HepG2 (cell line): Measurements from ENCODE around the gene TK1. TPM values are rescaled to one million over a fixed set of nuclear protein-coding genes. Genes with fewer than 3 reads are reported as not detected.

Source experiments
- ARID5B ChIP-seq: IDR thresholded peaks from 2 replicates; pipeline ENCODE4 v1.4.0; 2020; ENCODE audit warnings: mild to moderate bottlenecking, missing genetic modification reagents
- BATF2 ChIP-seq: sonication (generic); formaldehyde crosslinking; IDR thresholded peaks from 2 replicates; pipeline ENCODE4 v1.8.0; 2022; ENCODE audit warnings: mild to moderate bottlenecking, missing genetic modification reagents, moderate library complexity
- CBX2 ChIP-seq, 2 experiments: fragments of 200-600 bp in 1 of 2; sonication (generic); formaldehyde crosslinking in 1 of 2; IDR thresholded peaks; 2 replicates each; pipeline versions ENCODE4 v1.7.0 to v1.8.1; 2018 to 2022; ENCODE audit warnings: low read depth in 2 of 2, low read length in 1 of 2, mild to moderate bottlenecking in 1 of 2, missing genetic modification reagents in 1 of 2
- GABPB1 ChIP-seq: IDR thresholded peaks from 2 replicates; pipeline ENCODE4 v1.6.1; 2016; ENCODE audit warnings: mild to moderate bottlenecking, missing genetic modification reagents, moderate library complexity, missing compliant biosample characterization
- HOXA3 ChIP-seq: sonication (generic); formaldehyde crosslinking; IDR thresholded peaks from 2 replicates; pipeline ENCODE4 v1.5.0; 2020; ENCODE audit warnings: missing genetic modification reagents
- IRF9 ChIP-seq: sonication (generic); formaldehyde crosslinking; IDR thresholded peaks from 2 replicates; pipeline ENCODE4 v1.8.0; 2022; ENCODE audit warnings: missing genetic modification reagents, mild to moderate bottlenecking, borderline replicate concordance
- ISL2 ChIP-seq: sonication (generic); formaldehyde crosslinking; IDR thresholded peaks from 2 replicates; pipeline ENCODE4 v1.5.0; 2020; ENCODE audit warnings: missing genetic modification reagents
- KAT7 ChIP-seq: IDR thresholded peaks from 2 replicates; pipeline ENCODE4 v1.6.1; 2018; ENCODE audit warnings: borderline replicate concordance, missing compliant biosample characterization
- KDM2A ChIP-seq: sonication (generic); formaldehyde crosslinking; IDR thresholded peaks from 2 replicates; pipeline ENCODE4 v1.4.0; 2020; ENCODE audit warnings: low read depth, missing genetic modification reagents, borderline replicate concordance
- NFIB ChIP-seq: sonication (generic); formaldehyde crosslinking; IDR thresholded peaks from 2 replicates; pipeline ENCODE4 v1.9.0; 2021; ENCODE audit warnings: missing genetic modification reagents, mild to moderate bottlenecking, borderline replicate concordance
- NR2F6 ChIP-seq, 2 experiments: IDR thresholded peaks; 2 replicates each; pipeline ENCODE4 v1.6.1; 2016; ENCODE audit warnings: antibody characterized with exemption in 1 of 2, mild to moderate bottlenecking in 1 of 2
- SATB2 ChIP-seq: sonication (generic); formaldehyde crosslinking; IDR thresholded peaks from 2 replicates; pipeline ENCODE4 v1.5.0; 2020; ENCODE audit warnings: missing genetic modification reagents
- SIN3B ChIP-seq: fragments of 150-350 bp; IDR thresholded peaks from 2 replicates; pipeline ENCODE4 v1.6.1; 2014; ENCODE audit warnings: low read length
- ZFP36L2 ChIP-seq: sonication (generic); formaldehyde crosslinking; IDR thresholded peaks from 2 replicates; pipeline ENCODE4 v1.4.0; 2020; ENCODE audit warnings: missing genetic modification reagents
- ZNF281 ChIP-seq: sonication (generic); formaldehyde crosslinking; IDR thresholded peaks from 2 replicates; pipeline ENCODE4 v1.4.0; 2020; ENCODE audit warnings: missing genetic modification reagents, borderline replicate concordance
- ZNF333 ChIP-seq: sonication (generic); formaldehyde crosslinking; IDR thresholded peaks from 2 replicates; pipeline ENCODE4 v1.4.0; 2020; ENCODE audit warnings: mild to moderate bottlenecking, missing genetic modification reagents, borderline replicate concordance
- ZNF510 ChIP-seq: sonication (generic); formaldehyde crosslinking; IDR thresholded peaks from 2 replicates; pipeline ENCODE4 v1.4.0; 2020; ENCODE audit warnings: low read depth, mild to moderate bottlenecking, missing genetic modification reagents
- ZNF766 ChIP-seq: sonication (generic); formaldehyde crosslinking; IDR thresholded peaks from 2 replicates; pipeline ENCODE4 v1.5.0; 2020; ENCODE audit warnings: missing genetic modification reagents, borderline replicate concordance
- ZNF768 ChIP-seq: sonication (generic); formaldehyde crosslinking; IDR thresholded peaks from 2 replicates; pipeline ENCODE4 v1.4.0; 2020; ENCODE audit warnings: missing genetic modification reagents
- ZZZ3 ChIP-seq: sonication (generic); formaldehyde crosslinking; IDR thresholded peaks from 2 replicates; pipeline ENCODE4 v1.4.0; 2020; ENCODE audit warnings: missing genetic modification reagents, mild to moderate bottlenecking, borderline replicate concordance
- polyA plus RNA-seq, 8 experiments: library from polyadenylated mRNA; depleted of rRNA in 3 of 8; stranded (reverse) in 7 of 8; unstranded in 1 of 8; fragments of >200 nt; fragmentation: Illumina TruSeq in 4 of 8; extraction: Trizol in 4 of 8; gene quantifications; 2 replicates each; pipeline versions ENCODE4 v1.2.1 to v1.2.3, GENCODE V29; 2011 to 2016; ENCODE audit warnings: low read depth in 4 of 8, missing spikeins in 1 of 8, mixed read lengths in 1 of 8; ENCODE audit not compliant: insufficient read depth in 1 of 8
- total RNA-seq, 5 experiments: library from RNA; depleted of rRNA; stranded (reverse); fragments of >200 nt; fragmentation: Illumina TruSeq; extraction: Trizol; gene quantifications; 2 replicates each; pipeline ENCODE4 v1.2.3, GENCODE V29; 2016; ENCODE audit warnings: low read depth in 1 of 5

The TK1 gene
- total and polyA plus RNA-seq, 2 of the 13 experiments (the other 11 are each of a cell fraction or from before 2014, with no cell fraction given) = 45.0 to 96.0 TPM

GRCh38 chr17:78141437-78142118 lies 45.3 kb downstream of the TK1 start (continued):
- TF ChIP-seq ZNF768 (CRISPR knock-in tag) (0 out of 2 replicates have a peak, but pooled peaks have one; percentile 15), GABPB1 (peak; percentile 40; the same call in 1 of the 2 replicates), ISL2 (CRISPR knock-in tag) (no peak), NR2F6 (IDR thresholded peaks at IDR 0.05) (no peak), NR2F6 (CRISPR knock-in tag; IDR thresholded peaks at IDR 0.05) (no peak), KDM2A (CRISPR knock-in tag) (peak; percentile 27; the same call in 1 of the 2 replicates), ZZZ3 (CRISPR knock-in tag) (0 out of 2 replicates have a peak, but pooled peaks have one; percentile 64), ZFP36L2 (CRISPR knock-in tag) (no peak), ZNF281 (CRISPR knock-in tag) (no peak), SATB2 (CRISPR knock-in tag) (no peak), ZNF333 (CRISPR knock-in tag) (no peak), CBX2 (IDR thresholded peaks at IDR 0.05; ENCODE audit: low read depth, low read length) (no peak), CBX2 (CRISPR knock-in tag; IDR thresholded peaks at IDR 0.05; ENCODE audit: low read depth) (no peak), ZNF766 (CRISPR knock-in tag) (no peak), IRF9 (peak; percentile 74; the same call in 1 of the 2 replicates), KAT7 (CRISPR knock-in tag) (no peak), HOXA3 (CRISPR knock-in tag) (no peak), BATF2 (no peak), ZNF510 (CRISPR knock-in tag) (0 out of 2 replicates have a peak, but pooled peaks have one; percentile 35), NFIB (CRISPR knock-in tag) (no peak), SIN3B (no peak), ARID5B (CRISPR knock-in tag) (no peak)
